ENCODE measurements around the gene MYOG.

MYOG gene

DNA sequence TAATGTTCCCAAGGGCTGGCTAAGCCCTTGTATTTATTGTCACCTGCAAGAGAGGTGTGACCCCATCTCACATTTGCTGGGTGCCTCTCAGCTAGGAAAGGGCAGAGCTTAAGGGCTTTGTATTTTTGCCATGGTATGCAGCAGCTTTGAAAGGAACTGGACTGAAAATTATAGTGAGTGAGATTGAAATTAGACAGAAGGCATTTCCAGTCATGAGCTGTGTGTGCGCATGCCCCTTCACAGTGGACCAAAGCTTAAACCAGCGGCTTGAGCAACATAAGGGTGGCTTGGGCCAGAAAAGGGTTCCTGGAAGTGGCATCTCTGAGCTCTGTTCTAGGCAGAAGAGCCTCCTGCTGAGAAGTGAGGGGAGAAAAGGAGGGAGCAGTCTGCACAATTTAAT is 19.8 kb downstream of the MYOG start:
- no peak for DNase-seq
- Mint-ChIP-seq H3K4me3 (no peak overlapping the region), H3K27me3 (ENCODE audit: low read depth, poor library complexity) (peaks cover 8% of the 10 kb centered on the region), H3K27ac (no peak overlapping the region), H3K4me1 (peaks cover 19% of the 10 kb centered on the region), H3K36me3 (ENCODE audit: low read depth) (peaks cover 57% of the 10 kb centered on the region), H3K9me3 (peaks cover 5% of the 10 kb centered on the region)
- TF ChIP-seq, protein P1, sequence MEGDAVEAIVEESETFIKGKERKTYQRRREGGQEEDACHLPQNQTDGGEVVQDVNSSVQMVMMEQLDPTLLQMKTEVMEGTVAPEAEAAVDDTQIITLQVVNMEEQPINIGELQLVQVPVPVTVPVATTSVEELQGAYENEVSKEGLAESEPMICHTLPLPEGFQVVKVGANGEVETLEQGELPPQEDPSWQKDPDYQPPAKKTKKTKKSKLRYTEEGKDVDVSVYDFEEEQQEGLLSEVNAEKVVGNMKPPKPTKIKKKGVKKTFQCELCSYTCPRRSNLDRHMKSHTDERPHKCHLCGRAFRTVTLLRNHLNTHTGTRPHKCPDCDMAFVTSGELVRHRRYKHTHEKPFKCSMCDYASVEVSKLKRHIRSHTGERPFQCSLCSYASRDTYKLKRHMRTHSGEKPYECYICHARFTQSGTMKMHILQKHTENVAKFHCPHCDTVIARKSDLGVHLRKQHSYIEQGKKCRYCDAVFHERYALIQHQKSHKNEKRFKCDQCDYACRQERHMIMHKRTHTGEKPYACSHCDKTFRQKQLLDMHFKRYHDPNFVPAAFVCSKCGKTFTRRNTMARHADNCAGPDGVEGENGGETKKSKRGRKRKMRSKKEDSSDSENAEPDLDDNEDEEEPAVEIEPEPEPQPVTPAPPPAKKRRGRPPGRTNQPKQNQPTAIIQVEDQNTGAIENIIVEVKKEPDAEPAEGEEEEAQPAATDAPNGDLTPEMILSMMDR (IDR thresholded peaks at IDR 0.05), result no peak

DNA sequence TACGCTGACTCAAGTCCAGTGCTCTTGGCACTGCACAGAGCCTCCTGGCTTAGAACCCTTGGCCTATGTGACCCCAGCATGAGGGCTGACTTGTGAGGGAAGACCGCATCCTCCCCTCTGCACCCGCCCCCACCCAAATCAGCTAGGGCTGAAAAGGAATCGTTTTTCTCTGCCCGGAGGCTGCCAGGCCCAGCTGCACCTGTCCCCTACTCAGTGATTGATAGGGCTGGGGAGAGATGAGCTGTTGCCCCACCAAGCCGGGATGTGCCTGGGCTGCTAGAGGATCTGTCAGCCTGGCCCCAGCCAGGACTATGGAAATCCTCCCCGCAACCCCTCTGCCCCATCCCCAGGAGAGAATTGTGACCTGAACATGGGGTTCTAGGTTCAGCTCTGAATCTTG is 20.6 kb downstream of the MYOG start:
- TF ChIP-seq, protein P1 (IDR thresholded peaks at IDR 0.05), result no peak
- Mint-ChIP-seq H3K36me3 (ENCODE audit: low read depth) (peaks cover 65% of the 10 kb centered on the region), H3K27ac (no peak overlapping the region), H3K4me3 (no peak overlapping the region), H3K9me3 (peaks cover 9% of the 10 kb centered on the region), H3K4me1 (peaks cover 19% of the 10 kb centered on the region), H3K27me3 (ENCODE audit: low read depth, poor library complexity) (peaks cover 4% of the 10 kb centered on the region)
- no peak for DNase-seq

DNA sequence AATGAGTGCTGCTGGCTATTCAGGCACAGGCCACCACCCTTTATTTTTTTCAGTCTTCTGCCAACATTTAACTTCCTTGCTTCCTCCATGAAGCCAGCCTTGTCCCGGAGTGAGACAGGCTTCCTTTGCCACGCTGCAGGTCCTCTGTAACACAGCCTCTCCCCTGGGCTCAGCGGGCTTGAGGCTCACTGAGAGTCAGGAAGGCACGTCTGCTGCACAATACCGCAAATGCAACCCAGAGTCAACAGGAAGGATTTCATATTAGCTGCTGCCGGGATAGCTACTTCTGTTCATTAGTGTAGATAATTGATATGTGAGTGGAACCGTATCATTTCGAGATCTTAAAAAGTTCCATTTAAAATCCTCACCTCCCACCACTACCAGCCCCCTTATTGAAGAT is 22.5 kb downstream of the MYOG start:
- Mint-ChIP-seq H3K27ac (no peak overlapping the region), H3K4me1 (peaks cover 20% of the 10 kb centered on the region), H3K36me3 (ENCODE audit: low read depth) (peaks cover 73% of the 10 kb centered on the region), H3K27me3 (ENCODE audit: low read depth, poor library complexity) (peaks cover 4% of the 10 kb centered on the region), H3K9me3 (peaks cover 9% of the 10 kb centered on the region), H3K4me3 (no peak overlapping the region)
- no peak for DNase-seq
- TF ChIP-seq, protein P1 (IDR thresholded peaks at IDR 0.05), result no peak

DNA sequence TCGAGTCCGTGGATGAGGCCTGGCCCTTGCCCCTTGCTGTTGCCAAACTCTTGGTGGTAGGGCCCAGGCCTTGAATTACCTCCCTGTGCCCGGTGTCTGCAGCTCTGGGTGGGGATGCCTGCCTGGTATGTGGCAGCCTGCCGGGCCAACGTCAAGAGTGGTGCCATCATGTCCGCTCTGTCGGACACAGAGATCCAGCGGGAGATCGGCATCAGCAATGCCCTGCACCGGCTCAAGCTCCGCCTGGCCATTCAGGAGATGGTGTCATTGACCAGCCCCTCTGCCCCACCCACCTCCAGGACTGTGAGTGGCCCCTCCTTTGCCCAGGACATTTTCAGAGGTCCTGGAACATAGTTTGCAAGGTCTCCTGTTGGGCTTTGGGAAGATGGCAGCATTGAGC is 25.7 kb downstream of the MYOG start:
- TF ChIP-seq, protein P1 (IDR thresholded peaks at IDR 0.05), result no peak
- H3K4me1 Mint-ChIP-seq, result peaks cover 52% of the 10 kb centered on the region
- H3K27me3 Mint-ChIP-seq (ENCODE audit: low read depth, poor library complexity), result peaks cover 4% of the 10 kb centered on the region
- H3K36me3 Mint-ChIP-seq (ENCODE audit: low read depth), result peaks cover 69% of the 10 kb centered on the region
- no peak overlapping the region for H3K27ac Mint-ChIP-seq
- DNase-seq, result no peak
- no peak overlapping the region for H3K4me3 Mint-ChIP-seq
- peaks cover 9% of the 10 kb centered on the region for H3K9me3 Mint-ChIP-seq

DNA sequence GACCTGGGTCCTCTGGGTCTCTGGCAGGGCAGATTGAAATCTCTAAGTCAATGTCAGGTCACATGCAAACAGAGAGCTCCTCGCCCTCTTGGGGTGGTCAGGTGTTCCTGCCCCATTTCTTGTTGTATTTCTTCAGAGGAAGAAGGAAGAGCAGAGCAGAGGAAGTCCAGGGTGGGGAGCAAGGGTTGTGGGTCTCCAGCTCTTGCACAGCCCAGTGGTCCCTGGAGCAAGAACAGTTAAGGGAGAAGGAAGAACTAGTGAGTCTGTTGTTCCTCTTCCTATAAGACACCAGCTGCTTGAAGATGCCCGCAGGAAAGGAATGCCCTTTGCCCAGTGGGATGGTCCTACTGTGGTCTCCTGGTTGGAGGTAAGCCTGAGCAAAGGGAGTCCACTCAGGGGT is 26.3 kb downstream of the MYOG start:
- Mint-ChIP-seq H3K27ac (no peak overlapping the region), H3K4me1 (peaks cover 58% of the 10 kb centered on the region), H3K4me3 (no peak overlapping the region)

DNA sequence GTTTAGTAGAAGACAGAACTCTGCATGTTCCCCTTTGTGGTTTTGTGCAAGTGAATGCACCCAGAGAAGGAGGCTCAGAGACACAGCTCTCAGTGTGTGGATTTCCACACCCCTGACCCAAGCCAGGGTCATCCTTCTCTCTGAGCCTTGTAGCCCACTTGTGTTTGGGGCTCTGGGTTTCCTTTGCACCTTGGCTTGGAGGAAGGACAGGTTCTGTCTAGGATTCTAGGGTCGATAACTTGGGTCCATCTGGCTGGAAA is 27.2 kb downstream of the MYOG start:
- TF ChIP-seq, protein P1 (IDR thresholded peaks at IDR 0.05), result no peak
- Mint-ChIP-seq H3K27me3 (ENCODE audit: low read depth, poor library complexity) (peaks cover 4% of the 10 kb centered on the region), H3K36me3 (ENCODE audit: low read depth) (peaks cover 70% of the 10 kb centered on the region), H3K4me3 (no peak overlapping the region), H3K9me3 (peaks cover 9% of the 10 kb centered on the region), H3K27ac (no peak overlapping the region), H3K4me1 (peaks cover 61% of the 10 kb centered on the region)
- DNase-seq, result no peak

More for the DNA sequence above, 26.3 kb downstream of the MYOG start:
- peaks cover 9% of the 10 kb centered on the region for H3K9me3 Mint-ChIP-seq
- peaks cover 4% of the 10 kb centered on the region for H3K27me3 Mint-ChIP-seq (ENCODE audit: low read depth, poor library complexity)
- DNase-seq, result no peak
- H3K36me3 Mint-ChIP-seq (ENCODE audit: low read depth), result peaks cover 73% of the 10 kb centered on the region
- TF ChIP-seq, protein P1 (IDR thresholded peaks at IDR 0.05), result no peak

All from nephron progenitor cell (in vitro differentiated cells).